GM23338 (cell line): Measurements from ENCODE around the gene FRYL. TPM values are rescaled to one million over a fixed set of nuclear protein-coding genes. Genes with fewer than 3 reads are reported as not detected.

Source experiments
- ATAC-seq: fragments of 200-7000 bp; cut with Tn5 transposase; 3 replicates; pipeline ENCODE4 v1.9.1; 2020
- DNase-seq: peaks from one replicate; pipeline ENCODE4 v3.0.0-alpha.2; 2015; ENCODE audit warnings: low spot score
- H2AFZ ChIP-seq: fragments of 200-600 bp; sonication (generic); 2 replicates; pipeline ENCODE4 v1.8.0; 2016; ENCODE audit warnings: antibody characterized with exemption, mild to moderate bottlenecking, moderate library complexity
- H3F3A ChIP-seq: fragments of 200-600 bp; sonication (generic); replicated peaks from 2 replicates; pipeline ENCODE4 v1.8.0; 2017; ENCODE audit warnings: antibody characterized with exemption, mixed run types, low read depth
- H3K27ac ChIP-seq: fragments of 200-600 bp; sonication (generic); 2 replicates; pipeline ENCODE4 v1.6.1; 2016; ENCODE audit warnings: low read depth
- H3K27me3 ChIP-seq: fragments of 200-600 bp; sonication (generic); 2 replicates; pipeline ENCODE4 v1.8.0; 2016; ENCODE audit warnings: mild to moderate bottlenecking, mixed run types, moderate library complexity; ENCODE audit not compliant: insufficient read depth
- H3K36me3 ChIP-seq: fragments of 200-600 bp; sonication (generic); 2 replicates; pipeline ENCODE4 v1.8.0; 2016; ENCODE audit warnings: mild to moderate bottlenecking; ENCODE audit not compliant: insufficient read depth
- H3K4me1 ChIP-seq: fragments of 200-600 bp; sonication (generic); 2 replicates; pipeline ENCODE4 v1.8.0; 2016; ENCODE audit warnings: mild to moderate bottlenecking, moderate library complexity; ENCODE audit not compliant: insufficient read depth
- H3K4me2 ChIP-seq: fragments of 200-600 bp; sonication (generic); 2 replicates; pipeline ENCODE4 v1.7.1; 2017; ENCODE audit warnings: mixed run types
- H3K4me3 ChIP-seq: fragments of 200-600 bp; sonication (generic); 2 replicates; pipeline ENCODE4 v1.6.1; 2016; ENCODE audit warnings: mixed run types
- H3K79me2 ChIP-seq: fragments of 200-600 bp; sonication (generic); replicated peaks from 2 replicates; pipeline ENCODE4 v1.8.0; 2017; ENCODE audit warnings: mild to moderate bottlenecking; ENCODE audit not compliant: insufficient read depth
- H3K9me2 ChIP-seq: fragments of 200-600 bp; sonication (generic); 2 replicates; pipeline ENCODE4 v1.8.0; 2017; ENCODE audit not compliant: insufficient read depth
- H4K20me1 ChIP-seq: fragments of 200-600 bp; sonication (generic); replicated peaks from 2 replicates; pipeline ENCODE4 v1.8.0; 2017; ENCODE audit warnings: mild to moderate bottlenecking; ENCODE audit not compliant: insufficient read depth
- H3K27ac Mint-ChIP-seq: 2 replicates; pipeline ENCODE4 v1.8.0; 2020; ENCODE audit warnings: inconsistent platforms, mild to moderate bottlenecking, moderate library complexity, mixed read lengths
- H3K27me3 Mint-ChIP-seq: 3 replicates; pipeline ENCODE4 v1.8.0; 2022; ENCODE audit warnings: low read depth, mild to moderate bottlenecking, moderate library complexity, mixed read lengths, inconsistent platforms; ENCODE audit not compliant: insufficient read depth, poor library complexity
- H3K36me3 Mint-ChIP-seq: 3 replicates; pipeline ENCODE4 v1.8.0; 2021; ENCODE audit warnings: low read depth, mild to moderate bottlenecking, inconsistent platforms, moderate library complexity, mixed read lengths
- H3K4me1 Mint-ChIP-seq: 3 replicates; pipeline ENCODE4 v1.8.0; 2020; ENCODE audit warnings: mild to moderate bottlenecking, inconsistent platforms, mixed read lengths
- H3K4me3 Mint-ChIP-seq: 3 replicates; pipeline ENCODE4 v1.8.0; 2021; ENCODE audit warnings: moderate library complexity, mild to moderate bottlenecking, inconsistent platforms, mixed read lengths
- H3K9me3 Mint-ChIP-seq: 3 replicates; pipeline ENCODE4 v1.8.0; 2020; ENCODE audit warnings: moderate library complexity, mild to moderate bottlenecking, inconsistent platforms, mixed read lengths
- CREB1 ChIP-seq: fragments of 250-450 bp; sonication (Bioruptor Pico); IDR thresholded peaks from 2 replicates; pipeline ENCODE4 v1.5.0; 2020; ENCODE audit warnings: low read depth, mild to moderate bottlenecking, moderate library complexity
- EZH2 ChIP-seq: fragments of 200-600 bp; sonication (generic); IDR thresholded peaks from one replicate; pipeline ENCODE4 v1.8.0; 2017; ENCODE audit warnings: antibody characterized with exemption, mild to moderate bottlenecking, low read depth; ENCODE audit not compliant: unreplicated experiment
- EZH2phosphoT487 ChIP-seq: fragments of 200-600 bp; sonication (generic); IDR thresholded peaks from one replicate; pipeline ENCODE4 v1.8.1; 2018; ENCODE audit warnings: antibody characterized with exemption; ENCODE audit not compliant: unreplicated experiment
- JUNB ChIP-seq: IDR thresholded peaks from one replicate; pipeline ENCODE4 v1.6.1; 2016; ENCODE audit warnings: antibody characterized with exemption; ENCODE audit not compliant: unreplicated experiment
- NANOG ChIP-seq: IDR thresholded peaks from 2 replicates; pipeline ENCODE4 v1.6.1; 2016; ENCODE audit warnings: antibody characterized with exemption, borderline replicate concordance
- POLR2AphosphoS5 ChIP-seq: IDR thresholded peaks from 2 replicates; pipeline ENCODE4 v1.6.1; 2016; ENCODE audit warnings: antibody characterized with exemption, low read depth
- REST ChIP-seq: IDR thresholded peaks from one replicate; pipeline ENCODE4 v1.6.1; 2018; ENCODE audit warnings: antibody characterized with exemption; ENCODE audit not compliant: unreplicated experiment
- STAT1 ChIP-seq: IDR thresholded peaks from one replicate; pipeline ENCODE4 v1.6.1; 2016; ENCODE audit warnings: antibody characterized with exemption; ENCODE audit not compliant: unreplicated experiment
- ZNF114 ChIP-seq: fragments of 250-450 bp; sonication (Bioruptor Pico); IDR thresholded peaks from 2 replicates; pipeline ENCODE4 v1.5.0; 2020; ENCODE audit warnings: mild to moderate bottlenecking, moderate library complexity
- ZNF331 ChIP-seq: fragments of 250-450 bp; sonication (Bioruptor Pico); IDR thresholded peaks from 2 replicates; pipeline ENCODE4 v1.5.0; 2020; ENCODE audit warnings: low read depth, mild to moderate bottlenecking, moderate library complexity
- ZNF462 ChIP-seq: fragments of 250-450 bp; sonication (Bioruptor Pico); IDR thresholded peaks from 2 replicates; pipeline ENCODE4 v1.5.0; 2020; ENCODE audit warnings: mild to moderate bottlenecking, moderate library complexity
- polyA plus RNA-seq: library from polyadenylated mRNA; unstranded; fragments of >200 nt; fragmentation: Nextera tagmentation; extraction: Ambion mirVana; gene quantifications from 2 replicates; pipeline ENCODE4 v1.2.1, GENCODE V29; 2016
- total RNA-seq: library from RNA; depleted of rRNA; stranded (reverse); fragments of >200 nt; shearing (Covaris generic); gene quantifications from 2 replicates; pipeline ENCODE4 v1.2.3, GENCODE V29; 2014
- TF ChIP-seq, protein P1 (sequence below): IDR thresholded peaks from 2 replicates; pipeline ENCODE4 v1.6.1; 2016; ENCODE audit warnings: antibody characterized with exemption
- TF ChIP-seq, protein P2 (sequence below), 2 experiments: fragments of 200-600 bp in 1 of 2; sonication (generic) in 1 of 2; conservative IDR thresholded peaks; 2 replicates each; pipeline versions ENCODE4 v1.5.1 to v1.6.1; 2016 to 2017; ENCODE audit warnings: antibody characterized with exemption in 2 of 2, low read depth in 2 of 2, mild to moderate bottlenecking in 2 of 2, moderate library complexity in 1 of 2

FRYL gene
- total and polyA plus RNA-seq, 2 experiments from 2014 or later = 30.7 to 53.3 TPM

- TF ChIP-seq, protein P1, sequence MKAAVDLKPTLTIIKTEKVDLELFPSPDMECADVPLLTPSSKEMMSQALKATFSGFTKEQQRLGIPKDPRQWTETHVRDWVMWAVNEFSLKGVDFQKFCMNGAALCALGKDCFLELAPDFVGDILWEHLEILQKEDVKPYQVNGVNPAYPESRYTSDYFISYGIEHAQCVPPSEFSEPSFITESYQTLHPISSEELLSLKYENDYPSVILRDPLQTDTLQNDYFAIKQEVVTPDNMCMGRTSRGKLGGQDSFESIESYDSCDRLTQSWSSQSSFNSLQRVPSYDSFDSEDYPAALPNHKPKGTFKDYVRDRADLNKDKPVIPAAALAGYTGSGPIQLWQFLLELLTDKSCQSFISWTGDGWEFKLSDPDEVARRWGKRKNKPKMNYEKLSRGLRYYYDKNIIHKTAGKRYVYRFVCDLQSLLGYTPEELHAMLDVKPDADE = no peak
- TF ChIP-seq ZNF114 = no peak
- TF ChIP-seq JUNB = no peak
- TF ChIP-seq ZNF331 (CRISPR knock-in tag) = no peak
- no peak for TF ChIP-seq CREB1
- TF ChIP-seq NANOG = no peak
- no peak for TF ChIP-seq EZH2
- TF ChIP-seq, protein P2, sequence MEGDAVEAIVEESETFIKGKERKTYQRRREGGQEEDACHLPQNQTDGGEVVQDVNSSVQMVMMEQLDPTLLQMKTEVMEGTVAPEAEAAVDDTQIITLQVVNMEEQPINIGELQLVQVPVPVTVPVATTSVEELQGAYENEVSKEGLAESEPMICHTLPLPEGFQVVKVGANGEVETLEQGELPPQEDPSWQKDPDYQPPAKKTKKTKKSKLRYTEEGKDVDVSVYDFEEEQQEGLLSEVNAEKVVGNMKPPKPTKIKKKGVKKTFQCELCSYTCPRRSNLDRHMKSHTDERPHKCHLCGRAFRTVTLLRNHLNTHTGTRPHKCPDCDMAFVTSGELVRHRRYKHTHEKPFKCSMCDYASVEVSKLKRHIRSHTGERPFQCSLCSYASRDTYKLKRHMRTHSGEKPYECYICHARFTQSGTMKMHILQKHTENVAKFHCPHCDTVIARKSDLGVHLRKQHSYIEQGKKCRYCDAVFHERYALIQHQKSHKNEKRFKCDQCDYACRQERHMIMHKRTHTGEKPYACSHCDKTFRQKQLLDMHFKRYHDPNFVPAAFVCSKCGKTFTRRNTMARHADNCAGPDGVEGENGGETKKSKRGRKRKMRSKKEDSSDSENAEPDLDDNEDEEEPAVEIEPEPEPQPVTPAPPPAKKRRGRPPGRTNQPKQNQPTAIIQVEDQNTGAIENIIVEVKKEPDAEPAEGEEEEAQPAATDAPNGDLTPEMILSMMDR (conservative IDR thresholded peaks at IDR 0.05; ENCODE audit: low read depth in 2 of 2) = no peak
- no peak for TF ChIP-seq STAT1
- no peak for TF ChIP-seq ZNF462 (CRISPR knock-in tag)
- TF ChIP-seq EZH2phosphoT487 = no peak
- no peak for TF ChIP-seq POLR2AphosphoS5
- no peak for TF ChIP-seq REST
- Mint-ChIP-seq H3K36me3 (no peaks in the 10 kb centered on the region), H3K27me3 (no peaks in the 10 kb centered on the region), H3K27ac (peak overlapping the region; percentile 58; the same call in 1 of the 2 replicates), H3K4me1 (peaks cover 36% of the 10 kb centered on the region), H3K9me3 (no peaks in the 10 kb centered on the region), H3K4me3 (peak overlapping the region; percentile 44; the same call in 2 of the 3 replicates)
- Histone ChIP-seq H3K9me2 (no peaks in the 10 kb centered on the region), H3K4me3 (no peak overlapping the region), H3K27ac (peak overlapping the region; percentile 67; the same call in 1 of the 2 replicates), H3K79me2 (peaks cover 87% of the 10 kb centered on the region), H3K36me3 (no peaks in the 10 kb centered on the region), H4K20me1 (0 out of 2 replicates have a peak, but pooled peaks cover 4% of the 10 kb centered on the region), H3K4me1 (peaks cover 29% of the 10 kb centered on the region), H2AFZ (no peak overlapping the region), H3K4me2 (peak overlapping the region; percentile 39), H3F3A (no peaks in the 10 kb centered on the region), H3K27me3 (no peaks in the 10 kb centered on the region)
- no peak for DNase-seq
- peak; percentile 52 for ATAC-seq
Measured at GRCh38 chr4:48693856-48694574, 86.1 kb downstream of the FRYL start.
